Astrocyte of the spinal cord (primary cell): ENCODE measurements around the gene KCNIP4.
A peak's percentile ranks its signal among the peaks of the same experiment; 100 is the strongest.

Experiments
- DNase-seq: peaks from one replicate; pipeline ENCODE4 v3.0.0; 2011; ENCODE audit warnings: low read depth, low spot score
- H3K4me3 ChIP-seq: 2 replicates; pipeline ENCODE4 v1.5.1; 2011; ENCODE audit warnings: low read depth, mild to moderate bottlenecking, low read length, moderate library complexity
- in situ Hi-C: cut with HindIII; loops from 2 replicates; pipeline ENCODE4 v1.10.0; 2017; ENCODE audit warnings: low sequenced_read_pairs
- TF ChIP-seq, protein P1 (sequence below): IDR thresholded peaks from 2 replicates; pipeline ENCODE4 v1.5.1; 2012; ENCODE audit warnings: low read depth, mild to moderate bottlenecking, low read length, inconsistent platforms

KCNIP4 gene

DNA sequence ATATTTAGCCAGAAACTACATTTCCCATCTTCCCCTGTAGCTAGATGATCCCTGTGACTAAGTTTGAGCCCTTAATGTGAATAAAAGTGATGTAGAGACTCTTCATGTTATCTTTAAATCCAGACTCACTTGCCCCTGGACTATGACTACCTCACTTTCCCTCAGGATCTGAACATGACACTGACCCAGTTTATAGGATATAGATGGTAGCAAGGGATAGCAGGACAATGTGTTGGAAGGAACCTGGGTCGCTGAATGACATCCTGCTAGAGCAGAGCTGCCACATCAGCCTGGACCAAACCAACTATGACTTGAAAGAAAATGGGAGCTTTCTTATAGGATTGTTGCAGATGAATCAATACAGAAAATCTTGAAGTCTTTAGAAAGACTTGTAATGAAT is 1110.1 kb downstream of the KCNIP4 start:
- no peak for DNase-seq
- no peak overlapping the region for H3K4me3 ChIP-seq
- in situ Hi-C loops, result no loop called here
- TF ChIP-seq, protein P1, sequence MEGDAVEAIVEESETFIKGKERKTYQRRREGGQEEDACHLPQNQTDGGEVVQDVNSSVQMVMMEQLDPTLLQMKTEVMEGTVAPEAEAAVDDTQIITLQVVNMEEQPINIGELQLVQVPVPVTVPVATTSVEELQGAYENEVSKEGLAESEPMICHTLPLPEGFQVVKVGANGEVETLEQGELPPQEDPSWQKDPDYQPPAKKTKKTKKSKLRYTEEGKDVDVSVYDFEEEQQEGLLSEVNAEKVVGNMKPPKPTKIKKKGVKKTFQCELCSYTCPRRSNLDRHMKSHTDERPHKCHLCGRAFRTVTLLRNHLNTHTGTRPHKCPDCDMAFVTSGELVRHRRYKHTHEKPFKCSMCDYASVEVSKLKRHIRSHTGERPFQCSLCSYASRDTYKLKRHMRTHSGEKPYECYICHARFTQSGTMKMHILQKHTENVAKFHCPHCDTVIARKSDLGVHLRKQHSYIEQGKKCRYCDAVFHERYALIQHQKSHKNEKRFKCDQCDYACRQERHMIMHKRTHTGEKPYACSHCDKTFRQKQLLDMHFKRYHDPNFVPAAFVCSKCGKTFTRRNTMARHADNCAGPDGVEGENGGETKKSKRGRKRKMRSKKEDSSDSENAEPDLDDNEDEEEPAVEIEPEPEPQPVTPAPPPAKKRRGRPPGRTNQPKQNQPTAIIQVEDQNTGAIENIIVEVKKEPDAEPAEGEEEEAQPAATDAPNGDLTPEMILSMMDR, result no peak

DNA sequence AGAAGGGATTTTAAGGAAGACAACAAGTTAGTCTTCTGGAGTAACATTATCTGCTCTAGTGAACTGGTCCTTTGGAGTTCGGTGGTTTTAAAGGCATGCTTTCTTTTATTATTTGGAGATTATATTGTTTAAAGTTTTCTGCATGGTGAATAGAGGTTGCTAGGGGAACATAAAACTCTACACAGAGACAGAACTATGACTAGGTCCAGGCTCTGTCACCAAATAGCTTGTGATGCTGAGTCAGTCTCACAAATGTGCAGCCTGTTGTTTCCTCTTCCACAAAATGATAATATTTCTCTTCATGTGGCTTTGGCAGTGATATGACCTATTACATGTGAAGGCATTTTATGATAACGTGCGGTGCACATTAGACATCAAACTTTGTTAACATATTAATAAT is 1115.7 kb downstream of the KCNIP4 start:
- in situ Hi-C loops, result no loop called here
- peak; percentile 63 for DNase-seq
- no peak overlapping the region for H3K4me3 ChIP-seq
- TF ChIP-seq, protein P1, result no peak

DNA sequence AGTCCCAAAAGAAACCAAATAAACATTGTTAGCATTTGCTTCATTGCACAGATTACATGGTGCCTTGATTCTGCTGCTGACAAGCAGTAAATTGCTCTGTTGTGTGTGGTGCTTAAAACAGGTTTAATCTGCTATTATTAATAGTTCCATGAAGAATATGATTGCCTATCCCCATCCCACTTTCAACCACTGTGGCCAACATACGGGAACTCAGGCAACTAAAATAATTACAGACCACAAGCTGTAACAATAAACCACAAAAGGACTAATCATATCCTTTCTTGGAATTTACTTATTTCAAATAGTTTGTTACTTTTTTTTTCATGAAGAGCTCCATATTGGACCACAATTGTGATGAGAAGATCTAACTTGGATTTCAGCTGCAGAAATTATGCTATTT is 1116.8 kb downstream of the KCNIP4 start:
- TF ChIP-seq, protein P1, result no peak
- in situ Hi-C loops, result no loop called here
- no peak overlapping the region for H3K4me3 ChIP-seq
- DNase-seq, result peak; percentile 49

DNA sequence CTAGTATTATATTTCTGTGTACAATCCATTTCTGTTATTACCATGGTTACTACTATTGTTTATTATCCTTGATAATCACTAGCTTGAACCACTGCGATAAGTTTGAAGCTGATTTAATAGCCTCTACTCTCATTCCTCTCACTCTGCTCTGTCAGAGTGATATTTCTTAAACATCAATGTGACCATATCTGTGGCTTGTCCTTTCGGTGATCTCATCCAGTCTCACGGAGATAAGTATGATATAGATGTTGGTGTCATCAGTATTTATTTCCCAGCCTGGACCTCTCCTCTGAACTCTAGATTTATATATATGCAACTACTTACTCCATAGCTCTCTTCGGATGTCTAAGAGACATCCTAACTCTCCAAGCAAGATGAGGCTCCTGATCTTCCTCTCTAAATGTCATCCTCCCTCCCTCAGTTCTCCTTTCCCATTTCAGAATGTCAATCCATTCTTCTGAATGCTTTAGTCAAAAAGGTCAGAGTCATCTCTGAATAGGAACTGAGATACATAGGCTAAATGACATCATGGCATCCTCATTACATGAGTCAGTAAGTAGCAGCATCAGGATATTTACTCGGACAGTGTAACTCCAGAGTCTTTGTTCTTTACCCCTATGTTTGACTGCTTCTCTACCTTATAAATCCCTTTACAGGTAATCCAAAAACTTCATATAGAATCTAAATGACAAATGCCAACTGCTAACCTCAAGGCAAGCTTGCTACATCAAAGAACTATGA is 1118.8 kb downstream of the KCNIP4 start:
- TF ChIP-seq, protein P1, result no peak
- in situ Hi-C loops, result no loop called here
- no peak overlapping the region for H3K4me3 ChIP-seq
- DNase-seq, result no peak

DNA sequence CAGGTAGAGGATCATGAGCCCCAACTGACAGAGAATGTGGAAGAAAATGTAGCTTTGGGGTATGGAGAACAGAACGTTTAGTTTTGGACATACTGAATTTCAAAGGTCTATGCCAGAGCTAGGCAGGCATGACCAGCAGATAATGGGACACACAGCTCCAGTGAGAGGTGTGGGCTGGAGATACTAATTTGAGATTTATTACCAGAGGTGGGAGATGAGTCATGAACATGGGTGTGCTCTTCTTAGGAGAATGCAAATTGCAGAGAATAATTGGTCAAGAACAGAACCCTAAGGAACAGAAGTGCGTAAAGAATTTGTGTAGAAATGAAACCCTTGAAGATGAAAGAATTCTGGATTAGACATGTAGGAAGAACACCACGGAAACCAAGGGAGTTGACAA is 1123.1 kb downstream of the KCNIP4 start:
- TF ChIP-seq, protein P1, result no peak
- DNase-seq, result no peak
- in situ Hi-C loops, result no loop called here
- no peak overlapping the region for H3K4me3 ChIP-seq

DNA sequence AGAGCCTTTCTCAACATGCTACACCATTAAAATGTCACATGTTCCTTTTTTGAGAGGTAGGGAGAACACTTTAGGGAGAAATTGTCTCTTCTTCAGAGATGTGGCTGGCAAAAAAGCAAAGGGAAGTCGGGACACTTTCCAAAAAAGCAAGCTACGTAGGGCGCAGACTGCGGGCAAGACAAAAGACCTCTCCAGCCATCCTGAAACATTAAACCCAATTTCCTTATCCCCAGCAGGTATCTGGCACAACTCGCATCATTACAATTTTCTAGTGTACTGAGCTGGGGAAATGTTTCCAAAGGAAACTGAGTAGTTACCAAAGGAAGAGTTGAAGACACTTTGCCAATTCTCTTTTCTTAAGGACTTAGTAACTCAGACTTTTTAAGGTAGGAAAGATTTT is 1132.3 kb downstream of the KCNIP4 start:
- TF ChIP-seq, protein P1, result no peak
- no peak overlapping the region for H3K4me3 ChIP-seq
- in situ Hi-C loops, result no loop called here
- DNase-seq, result no peak
